ENCODE results near the gene ZBTB17.
"Not testable (repeated sequence)": the region's sequence is repeated elsewhere in the genome, so short reads cannot be mapped to it uniquely, and the experiment has no call there.

The ZBTB17 gene

GRCh38 chr1:15931884-15932283, 44.0 kb downstream of the ZBTB17 start:
- DNase-seq = no peak

- no peak for DNase-seq
Observed at GRCh38 chr1:15931401-15931800, 44.5 kb downstream of the ZBTB17 start.

- DNase-seq = no peak
Observed at GRCh38 chr1:15928971-15929965, 46.6 kb downstream of the ZBTB17 start.

- DNase-seq = not testable (repeated sequence)
Observed at GRCh38 chr1:15926448-15926847, 49.5 kb downstream of the ZBTB17 start.

GRCh38 chr1:15923241-15923640, 52.7 kb downstream of the ZBTB17 start:
- DNase-seq = no peak

GRCh38 chr1:15918962-15919715, 56.8 kb downstream of the ZBTB17 start:
- no peak for DNase-seq

- no peak for DNase-seq
Observed at GRCh38 chr1:15916916-15917315, 59.0 kb downstream of the ZBTB17 start.

GRCh38 chr1:15916417-15916816, 59.5 kb downstream of the ZBTB17 start:
- DNase-seq = no peak

GRCh38 chr1:15915991-15916390, 59.9 kb downstream of the ZBTB17 start:
- no peak for DNase-seq

- not testable (repeated sequence) for DNase-seq
Observed at GRCh38 chr1:15913607-15914006, 62.3 kb downstream of the ZBTB17 start.

GRCh38 chr1:15911927-15912326, 64.0 kb downstream of the ZBTB17 start:
- no peak for DNase-seq

- DNase-seq = no peak
Observed at GRCh38 chr1:15911141-15911540, 64.8 kb downstream of the ZBTB17 start.

- no peak for DNase-seq
Observed at GRCh38 chr1:15908597-15908996, 67.3 kb downstream of the ZBTB17 start.

GRCh38 chr1:15902882-15903281, 73.0 kb downstream of the ZBTB17 start:
- DNase-seq = no peak

GRCh38 chr1:15900662-15901279, 75.1 kb downstream of the ZBTB17 start:
- DNase-seq = no peak

GRCh38 chr1:15899266-15899665, 76.6 kb downstream of the ZBTB17 start:
- no peak for DNase-seq

- DNase-seq = not testable (repeated sequence)
Observed at GRCh38 chr1:15896841-15897610, 78.9 kb downstream of the ZBTB17 start.

- no peak for DNase-seq
Observed at GRCh38 chr1:15895233-15895632, 80.7 kb downstream of the ZBTB17 start.

GRCh38 chr1:15892857-15893599, 82.9 kb downstream of the ZBTB17 start:
- DNase-seq = not testable (repeated sequence)
